Measurements from ENCODE around the gene PNMT.

PNMT gene

GRCh38 chr17:39636927-39637736 is 31.1 kb upstream of the PNMT start, which contains the start of gene STARD3:
TSS of gene STARD3 (plus strand) at chr17:39637144. CDS start at chr17:39653532, 16,388 bp downstream.
- ChIA-PET CTCF (interaction anchor here (1.0 to 2.2 kb wide), 3 partner anchors 14 to 18 kb away, joined by 4 to 16 read pairs (median 9); no protein-coding TSS in a partner anchor), POLR2A (interaction anchor here (0.7 to 3.1 kb wide), 13 partner anchors 8 to 331 kb away, joined by 3 to 11 read pairs (median 4); partner anchors contain the start of genes MED1 and PGAP3)

GRCh38 chr17:39638317-39638716 is 29.9 kb upstream of the PNMT start:
- TF ChIP-seq PKNOX1 (IDR thresholded peaks at IDR 0.05) (no peak), FOXA1 (IDR thresholded peaks at IDR 0.05) (no peak), HDGF (IDR thresholded peaks at IDR 0.05; ENCODE audit: borderline replicate concordance) (no peak), FOXM1 (IDR thresholded peaks at IDR 0.05; ENCODE audit: borderline replicate concordance) (no peak), TARDBP (IDR thresholded peaks at IDR 0.05) (no peak), BHLHE40 (IDR thresholded peaks at IDR 0.05; ENCODE audit: borderline replicate concordance) (no peak), SP1 (IDR thresholded peaks at IDR 0.05) (no peak), ELF4 (IDR thresholded peaks at IDR 0.05) (no peak)
- ChIA-PET CTCF (interaction anchor here (1.0 to 2.2 kb wide), 3 partner anchors 15 to 17 kb away, joined by 4 to 16 read pairs (median 9); no protein-coding TSS in a partner anchor), POLR2A (interaction anchor here (0.9 to 3.1 kb wide), 8 partner anchors 9 to 188 kb away, joined by 3 to 11 read pairs (median 6); partner anchors contain the start of genes MED1 and PGAP3)
- DNase-seq (ENCODE audit: extremely low spot score): no peak

More at GRCh38 chr17:39636927-39637736, 31.1 kb upstream of the PNMT start, which contains the start of gene STARD3:
- peak; percentile 72 for TF ChIP-seq L3MBTL2 (conservative IDR thresholded peaks at IDR 0.05)
- TF ChIP-seq ELF4 (IDR thresholded peaks at IDR 0.05): 0 out of 2 replicates have a peak, but pooled peaks have one; percentile 36
- peak; percentile 61; the same call in 1 of the 2 replicates for TF ChIP-seq ARNT (IDR thresholded peaks at IDR 0.05)
- TF ChIP-seq NFRKB (IDR thresholded peaks at IDR 0.05): no peak
- TF ChIP-seq CTBP1 (IDR thresholded peaks at IDR 0.05; ENCODE audit: borderline replicate concordance): no peak
- TF ChIP-seq FOXM1 (IDR thresholded peaks at IDR 0.05; ENCODE audit: borderline replicate concordance): no peak
- DNase-seq (ENCODE audit: extremely low spot score): peak; percentile 84

GRCh38 chr17:39639043-39639442 is 29.2 kb upstream of the PNMT start:
- TF ChIP-seq CTBP1 (IDR thresholded peaks at IDR 0.05; ENCODE audit: borderline replicate concordance): no peak
- no peak for TF ChIP-seq LEF1 (IDR thresholded peaks at IDR 0.05; ENCODE audit: borderline replicate concordance)
- no peak for TF ChIP-seq FOXA1 (IDR thresholded peaks at IDR 0.05)
- TF ChIP-seq PKNOX1 (IDR thresholded peaks at IDR 0.05): no peak
- TF ChIP-seq TARDBP (IDR thresholded peaks at IDR 0.05): no peak
- no peak for TF ChIP-seq SP1 (IDR thresholded peaks at IDR 0.05)
- TF ChIP-seq SUZ12 (IDR thresholded peaks at IDR 0.05): no peak
- no peak for TF ChIP-seq NFRKB (IDR thresholded peaks at IDR 0.05)
- no peak for TF ChIP-seq FOXK2 (IDR thresholded peaks at IDR 0.05)
- CTCF ChIA-PET: interaction anchor here (1.9 kb wide), 1 partner anchor 15 kb away, joined by 7 read pairs; no protein-coding TSS in a partner anchor
- DNase-seq (ENCODE audit: extremely low spot score): no peak
- POLR2A ChIA-PET: interaction anchor here (1.6 to 3.1 kb wide), 2 partner anchors 8 to 13 kb away, joined by 7 to 11 read pairs; no protein-coding TSS in a partner anchor

DNA sequence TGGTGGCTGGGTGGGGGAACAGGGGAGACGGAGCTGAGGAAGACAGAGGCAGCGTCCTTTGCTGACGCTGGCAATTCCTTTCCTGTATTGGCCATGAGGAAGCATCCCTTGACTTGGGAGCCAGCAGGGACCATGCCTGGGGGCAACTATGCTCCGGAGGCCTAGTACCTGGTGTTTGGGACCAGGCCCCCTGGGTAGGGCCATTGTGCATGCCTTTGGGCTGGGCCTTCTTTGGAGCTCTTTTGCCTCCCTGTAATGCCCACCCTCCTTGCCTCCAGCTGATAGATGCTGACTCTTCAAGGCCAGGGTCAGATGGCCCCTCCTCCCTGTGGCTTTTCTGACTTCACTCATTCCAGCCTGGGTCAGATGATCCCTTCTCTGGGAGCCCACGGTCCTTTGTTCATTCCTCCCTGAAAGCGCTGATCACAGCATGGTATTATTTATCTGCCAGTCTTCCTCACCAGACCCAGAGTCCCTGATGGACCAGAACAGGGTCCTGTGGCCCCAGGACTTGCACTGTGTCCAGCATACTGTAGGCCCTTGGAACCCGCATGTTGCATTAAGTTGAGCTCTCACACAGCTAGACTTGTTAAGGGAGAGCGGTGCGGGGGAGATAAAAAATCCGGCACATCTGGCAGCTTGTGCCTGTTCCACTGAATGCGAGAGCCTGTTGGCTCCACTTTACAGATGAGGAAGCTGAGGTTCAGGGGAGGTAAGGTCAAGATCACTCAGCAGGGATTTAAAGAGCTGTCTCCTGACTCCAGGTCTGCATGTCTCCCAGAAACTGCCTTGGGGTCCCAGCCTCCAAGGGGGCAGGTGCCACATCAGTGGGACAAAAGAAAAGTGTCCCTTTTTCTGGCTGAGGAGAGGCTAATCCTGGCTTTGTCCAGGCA is 28.4 kb upstream of the PNMT start:
- no peak for TF ChIP-seq HDGF (IDR thresholded peaks at IDR 0.05; ENCODE audit: borderline replicate concordance)
- no peak for TF ChIP-seq ELF4 (IDR thresholded peaks at IDR 0.05)
- TF ChIP-seq PKNOX1 (IDR thresholded peaks at IDR 0.05): no peak
- TF ChIP-seq CTBP1 (IDR thresholded peaks at IDR 0.05; ENCODE audit: borderline replicate concordance): no peak
- TF ChIP-seq FOXK2 (IDR thresholded peaks at IDR 0.05): no peak
- no peak for TF ChIP-seq SP1 (IDR thresholded peaks at IDR 0.05)
- TF ChIP-seq NFRKB (IDR thresholded peaks at IDR 0.05): no peak
- TF ChIP-seq FOXA1 (IDR thresholded peaks at IDR 0.05): no peak
- TF ChIP-seq TARDBP (IDR thresholded peaks at IDR 0.05): no peak
- TF ChIP-seq LEF1 (IDR thresholded peaks at IDR 0.05; ENCODE audit: borderline replicate concordance): no peak
- no peak for TF ChIP-seq ZNF384 (IDR thresholded peaks at IDR 0.05)
- no peak for TF ChIP-seq FOXM1 (IDR thresholded peaks at IDR 0.05; ENCODE audit: borderline replicate concordance)
- no peak for TF ChIP-seq L3MBTL2 (conservative IDR thresholded peaks at IDR 0.05)
- no peak for TF ChIP-seq BHLHE40 (IDR thresholded peaks at IDR 0.05; ENCODE audit: borderline replicate concordance)
- no peak for TF ChIP-seq SUZ12 (IDR thresholded peaks at IDR 0.05)
- TF ChIP-seq ARNT (IDR thresholded peaks at IDR 0.05): no peak
- POLR2A ChIA-PET: no interaction called here
- DNase-seq (ENCODE audit: extremely low spot score): no peak
- CTCF ChIA-PET: interaction anchor here (1.1 to 1.9 kb wide), 2 partner anchors 14 to 19 kb away, joined by 5 to 7 read pairs; no protein-coding TSS in a partner anchor

- ChIA-PET POLR2A (no interaction called here), CTCF (interaction anchor here (1.1 to 1.9 kb wide), 2 partner anchors 14 to 20 kb away, joined by 5 to 7 read pairs; no protein-coding TSS in a partner anchor)
- DNase-seq (ENCODE audit: extremely low spot score): no peak
- TF ChIP-seq L3MBTL2 (conservative IDR thresholded peaks at IDR 0.05) (no peak), CTBP1 (IDR thresholded peaks at IDR 0.05; ENCODE audit: borderline replicate concordance) (no peak), TARDBP (IDR thresholded peaks at IDR 0.05) (no peak), SP1 (IDR thresholded peaks at IDR 0.05) (no peak), BHLHE40 (IDR thresholded peaks at IDR 0.05; ENCODE audit: borderline replicate concordance) (no peak), SUZ12 (IDR thresholded peaks at IDR 0.05) (no peak), ELF4 (IDR thresholded peaks at IDR 0.05) (no peak), ZNF384 (IDR thresholded peaks at IDR 0.05) (no peak), FOXM1 (IDR thresholded peaks at IDR 0.05; ENCODE audit: borderline replicate concordance) (no peak), PKNOX1 (IDR thresholded peaks at IDR 0.05) (no peak), HDGF (IDR thresholded peaks at IDR 0.05; ENCODE audit: borderline replicate concordance) (no peak), NFRKB (IDR thresholded peaks at IDR 0.05) (no peak), FOXA1 (IDR thresholded peaks at IDR 0.05) (no peak), FOXK2 (IDR thresholded peaks at IDR 0.05) (no peak), LEF1 (IDR thresholded peaks at IDR 0.05; ENCODE audit: borderline replicate concordance) (no peak)
Observed at GRCh38 chr17:39640591-39641031, 27.6 kb upstream of the PNMT start.
